T-cell (primary cell): ENCODE results near the gene KCNV2. TPM values are rescaled to one million over a fixed set of nuclear protein-coding genes. Genes with fewer than 3 reads are reported as not detected.

ENCODE experiments used
- ATAC-seq, 4 experiments: fragments of 200-7000 bp in 3 of 4; fragments of 150-1000 bp in 1 of 4; cut with Tn5 transposase; replicated peaks in 1 of 4; 1 replicate in 3 of 4; 2 replicates in 1 of 4; pipeline ENCODE4 v1.10.0; 2021; ENCODE audit warnings: moderate library complexity in 3 of 4, mild to moderate bottlenecking in 2 of 4, moderate number of reproducible peaks in 1 of 4
- CTCF ChIA-PET, 2 donors: fragments of 300-600 bp; sonication (Branson Sonifier 250); formaldehyde crosslinking; loops; one replicate each; lab custom pipeline; 2022; ENCODE audit warnings: antibody characterized with exemption in 2 of 2; lab: Charles Lee
- POLR2A ChIA-PET, 2 donors: fragments of 300-600 bp; sonication (Branson Sonifier 250); formaldehyde crosslinking; loops; one replicate each; lab custom pipeline; 2022; ENCODE audit warnings: antibody characterized with exemption in 2 of 2; lab: Charles Lee
- DNase-seq, 35 experiments: peaks; one replicate each; pipeline versions ENCODE4 v3.0.0 to v3.0.0-alpha.2; 2013 to 2023
- H3K27ac ChIP-seq: one replicate; pipeline ENCODE4 v1.5.1; 2013; ENCODE audit warnings: low read length
- H3K27me3 ChIP-seq, 2 experiments: replicated peaks in 1 of 2; 1 replicate in 1 of 2; 2 replicates in 1 of 2; pipeline versions ENCODE4 v1.6.1 to v1.7.0; 2013; ENCODE audit warnings: low read length in 1 of 2, mixed read lengths in 1 of 2; ENCODE audit not compliant: control insufficient read depth in 2 of 2, insufficient read depth in 2 of 2; ENCODE audit errors: extremely low read depth in 1 of 2
- H3K36me3 ChIP-seq, 2 donors: 1 replicate in 1 of 2; 2 replicates in 1 of 2; pipeline versions ENCODE4 v1.6.1 to v1.7.0; 2013; ENCODE audit warnings: low read length in 1 of 2; ENCODE audit not compliant: control insufficient read depth in 2 of 2, insufficient read depth in 1 of 2; ENCODE audit errors: extremely low read depth in 1 of 2
- H3K4me1 ChIP-seq, 2 experiments: 1 replicate in 1 of 2; 2 replicates in 1 of 2; pipeline versions ENCODE4 v1.6.1 to v1.7.0; 2013; ENCODE audit warnings: low read length in 2 of 2, mixed read lengths in 1 of 2; ENCODE audit not compliant: insufficient read depth in 2 of 2, control insufficient read depth in 1 of 2; ENCODE audit errors: extremely low read depth in 1 of 2
- H3K4me3 ChIP-seq, 2 donors: 1 replicate in 1 of 2; 2 replicates in 1 of 2; pipeline versions ENCODE4 v1.5.1 to v1.7.0; 2013; ENCODE audit warnings: mild to moderate bottlenecking in 2 of 2, low read length in 1 of 2, moderate library complexity in 1 of 2; ENCODE audit not compliant: control insufficient read depth in 1 of 2; ENCODE audit errors: extremely low read depth in 1 of 2
- H3K9me3 ChIP-seq: 2 replicates; pipeline ENCODE4 v1.7.0; 2013
- H3K27ac Mint-ChIP-seq, 2 donors: one replicate each; pipeline ENCODE4 v1.8.0; 2020 to 2021; ENCODE audit warnings: mild to moderate bottlenecking in 2 of 2, mixed read lengths in 2 of 2
- H3K27me3 Mint-ChIP-seq, 2 donors: one replicate each; pipeline ENCODE4 v1.8.0; 2021 to 2022; ENCODE audit warnings: mixed read lengths in 2 of 2
- H3K36me3 Mint-ChIP-seq: one replicate; pipeline ENCODE4 v1.8.0; 2021; ENCODE audit warnings: mixed read lengths
- H3K4me1 Mint-ChIP-seq, 3 donors: one replicate each; pipeline ENCODE4 v1.8.0; 2020 to 2022; ENCODE audit warnings: mixed read lengths in 3 of 3, mild to moderate bottlenecking in 1 of 3
- H3K4me3 Mint-ChIP-seq, 3 donors: one replicate each; pipeline ENCODE4 v1.8.0; 2020 to 2022; ENCODE audit warnings: mild to moderate bottlenecking in 3 of 3, mixed read lengths in 3 of 3, moderate library complexity in 3 of 3
- H3K9me3 Mint-ChIP-seq, 3 donors: one replicate each; pipeline ENCODE4 v1.8.0; 2020 to 2022; ENCODE audit warnings: mixed read lengths in 3 of 3
- WGBS: methylation state at CpG from one replicate; pipeline ENCODE4 v1.1.5; 2013; ENCODE audit warnings: missing lambda C conversion rate; ENCODE audit not compliant: insufficient coverage; 5-methylcytosine and 5-hydroxymethylcytosine counted together
- total RNA-seq, 35 experiments: library from RNA in 6 of 35; stranded (reverse) in 6 of 35; fragments of 120-200 nt in 1 of 35; gene quantifications; one replicate each; pipeline versions ENCODE4 v1.2.1 to v1.2.4 and lab custom pipeline; 2013 to 2026

KCNV2 gene
- total RNA-seq, 5 donors from 2014 or later (not counting 1 experiment from before 2014, with no cell fraction given), result not detected

- no peaks in the 10 kb centered on the region for H3K36me3 ChIP-seq
- peaks cover 25 to 30% (median 27%) of the 10 kb centered on the region in 3 donors for H3K4me1 Mint-ChIP-seq
- H3K4me3 Mint-ChIP-seq, result no peak overlapping the region
- ATAC-seq, result no peak
- ChIA-PET CTCF (no interaction called here), POLR2A (no interaction called here)
- no peaks in the 10 kb centered on the region for H3K9me3 ChIP-seq
- no peak overlapping the region for H3K27ac ChIP-seq
- peaks cover 12 to 19% of the 10 kb centered on the region in 2 experiments for H3K4me1 ChIP-seq
- no peak overlapping the region for H3K27ac Mint-ChIP-seq
- H3K27me3 Mint-ChIP-seq, result no peaks in the 10 kb centered on the region
- no peaks in the 10 kb centered on the region for H3K27me3 ChIP-seq
- H3K36me3 Mint-ChIP-seq, result peaks cover 68% of the 10 kb centered on the region
- WGBS, result 100% methylated on average over 3 of the region's 4 CpGs
- no peak overlapping the region for H3K4me3 ChIP-seq
- no peaks in the 10 kb centered on the region for H3K9me3 Mint-ChIP-seq
- no peak for DNase-seq
Observed at GRCh38 chr9:2761424-2761823, 44.1 kb downstream of the KCNV2 start.

GRCh38 chr9:2764353-2764752 is 47.0 kb downstream of the KCNV2 start:
- Mint-ChIP-seq H3K4me1 (peaks cover 25 to 30% (median 27%) of the 10 kb centered on the region in 3 donors), H3K36me3 (peaks cover 56% of the 10 kb centered on the region), H3K27ac (peak overlapping the region; percentile 61 to 90), H3K27me3 (no peaks in the 10 kb centered on the region), H3K9me3 (no peaks in the 10 kb centered on the region), H3K4me3 (no peak overlapping the region)
- Histone ChIP-seq H3K9me3 (no peaks in the 10 kb centered on the region), H3K27ac (no peak overlapping the region), H3K4me3 (no peak overlapping the region), H3K27me3 (no peaks in the 10 kb centered on the region), H3K4me1 (peaks cover 12 to 19% of the 10 kb centered on the region in 2 experiments), H3K36me3 (no peaks in the 10 kb centered on the region)
- WGBS, result 40% methylated on average over 1 of the region's 4 CpGs
- POLR2A ChIA-PET, result no interaction called here
- CTCF ChIA-PET, result no interaction called here
- ATAC-seq (peak; percentile 44 to 75 (median 71)), DNase-seq (peak in 6 of 35 experiments; percentile 0 to 13 (median 3))

- no peaks in the 10 kb centered on the region for H3K36me3 ChIP-seq
- Mint-ChIP-seq H3K9me3 (no peaks in the 10 kb centered on the region), H3K27me3 (no peaks in the 10 kb centered on the region), H3K27ac (peak overlapping the region; percentile 75 to 84), H3K4me1 (peaks cover 25 to 30% (median 27%) of the 10 kb centered on the region in 3 donors), H3K4me3 (no peak overlapping the region), H3K36me3 (peaks cover 54% of the 10 kb centered on the region)
- CTCF ChIA-PET, result no interaction called here
- WGBS, result 49% methylated on average over 3 of the region's 4 CpGs
- no peak overlapping the region for H3K4me3 ChIP-seq
- POLR2A ChIA-PET, result no interaction called here
- H3K27me3 ChIP-seq, result no peaks in the 10 kb centered on the region
- H3K9me3 ChIP-seq, result no peaks in the 10 kb centered on the region
- peaks cover 12 to 19% of the 10 kb centered on the region in 2 experiments for H3K4me1 ChIP-seq
- ATAC-seq (peak in 3 of 4 experiments; percentile 35 to 56 (median 46)), DNase-seq (no peak)
- H3K27ac ChIP-seq, result no peak overlapping the region
Observed at GRCh38 chr9:2765250-2765880, 48.1 kb downstream of the KCNV2 start.

- Histone ChIP-seq H3K27me3 (no peaks in the 10 kb centered on the region), H3K4me3 (no peak overlapping the region), H3K27ac (no peak overlapping the region), H3K9me3 (no peaks in the 10 kb centered on the region), H3K36me3 (peaks cover 0 to 16% of the 10 kb centered on the region in 2 donors), H3K4me1 (peaks cover 12 to 19% of the 10 kb centered on the region in 2 experiments)
- ChIA-PET CTCF (no interaction called here), POLR2A (no interaction called here)
- H3K36me3 Mint-ChIP-seq, result peaks cover 57% of the 10 kb centered on the region
- H3K4me3 Mint-ChIP-seq, result no peak overlapping the region
- DNase-seq (no peak), ATAC-seq (no peak)
- H3K27me3 Mint-ChIP-seq, result no peaks in the 10 kb centered on the region
- no peak overlapping the region for H3K27ac Mint-ChIP-seq
- 100% methylated on average over 2 of the region's 7 CpGs for WGBS
- H3K9me3 Mint-ChIP-seq, result peaks cover 0 to 3% (median 0%) of the 10 kb centered on the region in 3 donors
- peaks cover 25 to 30% (median 27%) of the 10 kb centered on the region in 3 donors for H3K4me1 Mint-ChIP-seq
Observed at GRCh38 chr9:2767800-2768677, 50.7 kb downstream of the KCNV2 start.

GRCh38 chr9:2771087-2771486 is 53.8 kb downstream of the KCNV2 start:
- DNase-seq, result no peak
- Histone ChIP-seq H3K9me3 (peaks cover 2% of the 10 kb centered on the region), H3K36me3 (peaks cover 9 to 35% of the 10 kb centered on the region in 2 donors), H3K27me3 (no peaks in the 10 kb centered on the region), H3K4me1 (no peaks in the 10 kb centered on the region), H3K27ac (no peak overlapping the region), H3K4me3 (no peak overlapping the region)
- Mint-ChIP-seq H3K9me3 (peaks cover 15 to 29% (median 19%) of the 10 kb centered on the region in 3 donors), H3K4me3 (no peak overlapping the region), H3K27me3 (no peaks in the 10 kb centered on the region), H3K36me3 (peaks cover 77% of the 10 kb centered on the region), H3K4me1 (peaks cover 1 to 4% (median 3%) of the 10 kb centered on the region in 3 donors), H3K27ac (no peak overlapping the region)
- CTCF ChIA-PET, result no interaction called here
- POLR2A ChIA-PET, result no interaction called here
- WGBS, result 93% methylated on average over 2 of the region's 3 CpGs
- no peak for ATAC-seq

- ATAC-seq (no peak), DNase-seq (no peak)
- H3K4me3 ChIP-seq, result no peak overlapping the region
- Mint-ChIP-seq H3K27ac (no peak overlapping the region), H3K9me3 (peaks cover 19 to 34% (median 21%) of the 10 kb centered on the region in 3 donors), H3K36me3 (peaks cover 83% of the 10 kb centered on the region), H3K27me3 (no peaks in the 10 kb centered on the region), H3K4me1 (no peaks in the 10 kb centered on the region), H3K4me3 (no peak overlapping the region)
- H3K4me1 ChIP-seq, result no peaks in the 10 kb centered on the region
- peaks cover 15 to 38% of the 10 kb centered on the region in 2 donors for H3K36me3 ChIP-seq
- no peak overlapping the region for H3K27ac ChIP-seq
- H3K27me3 ChIP-seq, result no peaks in the 10 kb centered on the region
- H3K9me3 ChIP-seq, result peaks cover 2% of the 10 kb centered on the region
- ChIA-PET POLR2A (no interaction called here), CTCF (no interaction called here)
Observed at GRCh38 chr9:2771661-2772060, 54.4 kb downstream of the KCNV2 start.
